ENCODE measurements around the gene EPS8L1.

Gene EPS8L1

DNA sequence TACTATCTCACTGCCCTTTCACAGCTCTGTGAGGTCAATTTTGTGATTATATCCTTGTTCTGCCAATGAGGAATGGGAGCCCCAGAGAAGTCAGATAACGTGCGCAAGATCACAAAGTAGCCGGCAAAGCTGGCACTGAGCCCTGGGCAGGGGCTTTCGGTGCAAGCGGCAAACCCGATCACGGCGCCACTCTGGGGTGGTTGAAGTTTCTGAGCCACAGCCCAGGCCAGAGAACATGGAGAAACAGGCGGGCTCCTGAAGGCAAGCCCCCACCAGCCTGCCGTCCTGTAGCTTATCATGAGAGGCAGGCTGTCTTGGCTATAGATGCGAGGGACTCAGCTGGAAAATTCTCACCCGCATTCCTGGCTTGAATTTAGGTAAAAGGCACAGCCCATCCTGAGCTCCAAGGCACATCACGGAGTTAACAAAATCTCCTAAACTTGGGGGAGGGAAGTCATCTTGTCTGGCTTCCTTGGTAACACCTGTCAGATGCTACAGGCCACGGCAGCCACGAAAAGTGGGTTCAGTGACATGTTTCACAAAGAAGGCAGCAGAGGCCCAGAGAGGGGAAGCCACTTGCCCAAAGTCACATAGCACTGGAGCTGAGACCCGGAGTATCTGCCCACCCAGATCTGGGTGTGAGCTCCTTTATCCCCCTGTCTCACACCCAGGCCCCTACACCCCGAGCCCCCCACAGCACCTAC lies 60.9 kb downstream of the EPS8L1 start:
- DNase-seq (ENCODE audit: low read depth), result no peak
- no peak for TF ChIP-seq CTCF (IDR thresholded peaks at IDR 0.05; ENCODE audit: insufficient read depth, low read depth, low read length, missing control alignments)
- no peak overlapping the region for H3K4me3 ChIP-seq (ENCODE audit: low read depth, low read length)

Measured in GM12865 (cell line).